HCT116 (cell line): ENCODE measurements around the gene UPF2.

Experiments
- CEBPB ChIP-seq: IDR thresholded peaks from 2 replicates; pipeline ENCODE4 v1.6.1; 2012; ENCODE audit warnings: low read depth
- POLR2A ChIP-seq: IDR thresholded peaks from 2 replicates; pipeline ENCODE4 v1.7.0; 2011; ENCODE audit warnings: borderline replicate concordance; ENCODE audit not compliant: insufficient read depth, insufficient read length; ENCODE audit errors: extremely low read depth
- RAD21 ChIP-seq: IDR thresholded peaks from 2 replicates; pipeline ENCODE4 v1.6.1; 2012; ENCODE audit warnings: low read depth, mild to moderate bottlenecking
- TF ChIP-seq, protein P1 (sequence below): IDR thresholded peaks from 2 replicates; pipeline ENCODE4 v1.6.1; 2012
- TF ChIP-seq, protein P2 (sequence below), 3 experiments: fragments of 200-600 bp in 1 of 3; sonication (generic) in 1 of 3; IDR thresholded peaks in 2 of 3; conservative IDR thresholded peaks in 1 of 3; 2 replicates each; pipeline ENCODE4 v1.5.1; 2012 to 2017; ENCODE audit warnings: low read depth in 2 of 3, low read length in 2 of 3, antibody characterized with exemption in 1 of 3, borderline replicate concordance in 1 of 3, control low read depth in 1 of 3, mild to moderate bottlenecking in 1 of 3, mixed read lengths in 1 of 3, mixed run types in 1 of 3, moderate library complexity in 1 of 3; ENCODE audit not compliant: insufficient read depth in 1 of 3

DNA sequence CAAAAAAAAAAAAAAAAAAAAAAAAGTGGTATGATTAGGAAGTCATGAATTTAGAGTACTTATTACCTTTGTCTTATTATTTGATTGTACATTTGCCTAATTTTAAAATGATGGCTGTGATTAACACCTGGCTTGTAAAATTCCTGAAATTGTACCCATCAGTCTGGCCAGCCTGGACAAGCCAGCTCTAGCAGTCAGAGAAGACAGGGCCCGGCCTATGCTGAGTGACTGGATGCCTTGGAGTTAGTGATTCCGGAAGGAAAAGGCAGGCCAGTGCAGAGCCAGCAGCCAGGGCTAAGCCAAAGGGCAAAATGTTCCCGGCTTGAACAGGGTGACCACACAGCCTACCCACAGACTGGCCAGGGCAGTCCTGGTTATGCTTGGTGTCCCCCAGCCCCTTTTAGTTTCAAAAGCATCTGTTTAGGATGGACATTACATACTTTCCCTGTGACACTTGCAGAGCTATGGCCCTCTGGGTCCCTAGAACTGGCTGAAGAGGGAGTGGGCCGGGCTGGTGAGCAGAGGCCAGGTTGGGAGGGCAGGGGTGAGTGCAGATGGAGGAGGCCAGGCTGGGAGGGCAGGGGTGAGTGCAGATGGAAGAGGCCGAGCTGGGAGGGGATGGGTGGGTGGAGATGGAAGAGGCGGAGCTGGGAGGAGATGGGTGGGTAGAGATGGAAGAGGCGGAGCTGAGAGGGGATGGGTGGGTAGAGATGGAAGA is 157.7 kb downstream of the UPF2 start:
- TF ChIP-seq, protein P1, sequence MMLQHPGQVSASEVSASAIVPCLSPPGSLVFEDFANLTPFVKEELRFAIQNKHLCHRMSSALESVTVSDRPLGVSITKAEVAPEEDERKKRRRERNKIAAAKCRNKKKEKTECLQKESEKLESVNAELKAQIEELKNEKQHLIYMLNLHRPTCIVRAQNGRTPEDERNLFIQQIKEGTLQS: no peak
- TF ChIP-seq, protein P2, sequence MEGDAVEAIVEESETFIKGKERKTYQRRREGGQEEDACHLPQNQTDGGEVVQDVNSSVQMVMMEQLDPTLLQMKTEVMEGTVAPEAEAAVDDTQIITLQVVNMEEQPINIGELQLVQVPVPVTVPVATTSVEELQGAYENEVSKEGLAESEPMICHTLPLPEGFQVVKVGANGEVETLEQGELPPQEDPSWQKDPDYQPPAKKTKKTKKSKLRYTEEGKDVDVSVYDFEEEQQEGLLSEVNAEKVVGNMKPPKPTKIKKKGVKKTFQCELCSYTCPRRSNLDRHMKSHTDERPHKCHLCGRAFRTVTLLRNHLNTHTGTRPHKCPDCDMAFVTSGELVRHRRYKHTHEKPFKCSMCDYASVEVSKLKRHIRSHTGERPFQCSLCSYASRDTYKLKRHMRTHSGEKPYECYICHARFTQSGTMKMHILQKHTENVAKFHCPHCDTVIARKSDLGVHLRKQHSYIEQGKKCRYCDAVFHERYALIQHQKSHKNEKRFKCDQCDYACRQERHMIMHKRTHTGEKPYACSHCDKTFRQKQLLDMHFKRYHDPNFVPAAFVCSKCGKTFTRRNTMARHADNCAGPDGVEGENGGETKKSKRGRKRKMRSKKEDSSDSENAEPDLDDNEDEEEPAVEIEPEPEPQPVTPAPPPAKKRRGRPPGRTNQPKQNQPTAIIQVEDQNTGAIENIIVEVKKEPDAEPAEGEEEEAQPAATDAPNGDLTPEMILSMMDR (IDR thresholded peaks at IDR 0.05 in 2 of 3, conservative IDR thresholded peaks at IDR 0.05 in 1 of 3; ENCODE audit: borderline replicate concordance in 1 of 3, insufficient read depth in 1 of 3, low read depth in 2 of 3, low read length in 2 of 3): no peak
- TF ChIP-seq CEBPB (no peak), POLR2A (no peak), RAD21 (no peak)
